Measurements from ENCODE around the gene AKAP6. TPM values are rescaled to one million over a fixed set of nuclear protein-coding genes. Genes with fewer than 3 reads are reported as not detected.

The AKAP6 gene
- total RNA-seq, 2 experiments from 2014 or later: 0.13 to 0.72 TPM

DNA sequence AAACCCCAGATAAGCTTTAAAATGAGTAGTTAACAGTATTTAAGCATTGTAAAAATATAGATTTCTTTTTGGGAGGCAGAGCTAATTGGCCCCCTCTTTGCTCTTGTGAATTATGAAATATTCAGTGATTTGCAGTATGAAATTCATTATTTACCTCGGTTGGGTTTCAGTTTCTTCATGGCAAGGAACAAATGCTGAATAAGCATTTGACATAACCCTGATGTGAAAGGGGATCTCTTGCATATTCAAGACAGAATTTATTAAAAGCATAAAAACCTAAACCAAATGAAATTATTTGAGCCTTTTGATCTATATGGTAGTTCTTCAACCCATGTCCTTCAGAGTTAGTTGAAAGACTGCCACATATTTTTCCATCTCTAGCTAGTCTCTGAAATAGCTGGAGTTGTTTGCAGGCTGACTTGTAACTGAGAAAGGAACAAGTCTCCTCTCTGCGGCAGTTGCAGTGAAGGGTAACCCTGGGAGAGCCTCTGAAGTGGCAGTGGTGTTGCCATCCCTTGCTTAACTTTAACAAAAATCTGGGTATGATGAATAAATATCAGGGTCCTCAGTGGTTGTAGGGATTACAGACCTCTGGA lies 690 bp downstream of the AKAP6 start:
- no peaks in the 10 kb centered on the region for H4K20me1 ChIP-seq (ENCODE audit: insufficient read depth, low read length)
- ChIA-PET POLR2A (no interaction called here), CTCF (ENCODE audit: unreplicated experiment) (no interaction called here)
- no peak for TF ChIP-seq EZH2phosphoT487 (IDR thresholded peaks at IDR 0.05; ENCODE audit: borderline replicate concordance, low read depth, low read length)
- TF ChIP-seq, protein P1, sequence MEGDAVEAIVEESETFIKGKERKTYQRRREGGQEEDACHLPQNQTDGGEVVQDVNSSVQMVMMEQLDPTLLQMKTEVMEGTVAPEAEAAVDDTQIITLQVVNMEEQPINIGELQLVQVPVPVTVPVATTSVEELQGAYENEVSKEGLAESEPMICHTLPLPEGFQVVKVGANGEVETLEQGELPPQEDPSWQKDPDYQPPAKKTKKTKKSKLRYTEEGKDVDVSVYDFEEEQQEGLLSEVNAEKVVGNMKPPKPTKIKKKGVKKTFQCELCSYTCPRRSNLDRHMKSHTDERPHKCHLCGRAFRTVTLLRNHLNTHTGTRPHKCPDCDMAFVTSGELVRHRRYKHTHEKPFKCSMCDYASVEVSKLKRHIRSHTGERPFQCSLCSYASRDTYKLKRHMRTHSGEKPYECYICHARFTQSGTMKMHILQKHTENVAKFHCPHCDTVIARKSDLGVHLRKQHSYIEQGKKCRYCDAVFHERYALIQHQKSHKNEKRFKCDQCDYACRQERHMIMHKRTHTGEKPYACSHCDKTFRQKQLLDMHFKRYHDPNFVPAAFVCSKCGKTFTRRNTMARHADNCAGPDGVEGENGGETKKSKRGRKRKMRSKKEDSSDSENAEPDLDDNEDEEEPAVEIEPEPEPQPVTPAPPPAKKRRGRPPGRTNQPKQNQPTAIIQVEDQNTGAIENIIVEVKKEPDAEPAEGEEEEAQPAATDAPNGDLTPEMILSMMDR (conservative IDR thresholded peaks at IDR 0.05; ENCODE audit: low read length): no peak
- no peak overlapping the region for H2AFZ ChIP-seq (ENCODE audit: low read length)
- no peaks in the 10 kb centered on the region for H3K4me1 ChIP-seq (ENCODE audit: insufficient read depth, low read length, poor library complexity, severe bottlenecking)
- DNase-seq (ENCODE audit: low spot score): no peak
- no peaks in the 10 kb centered on the region for H3K9me2 ChIP-seq (ENCODE audit: insufficient read depth, low read length)
- H3K9me3 ChIP-seq (ENCODE audit: low read length): no peaks in the 10 kb centered on the region
- H3K4me2 ChIP-seq (ENCODE audit: low read length): no peak overlapping the region
- intact Hi-C loops (cut with micrococcal nuclease; ENCODE audit: unreplicated experiment): no loop called here
- H3K36me3 ChIP-seq (ENCODE audit: insufficient read depth, low read length): no peaks in the 10 kb centered on the region
- no peak overlapping the region for H3K4me3 ChIP-seq (ENCODE audit: low read depth, low read length, poor library complexity, severe bottlenecking)
- no peak overlapping the region for H3K27ac ChIP-seq (ENCODE audit: low read depth, low read length, poor library complexity, severe bottlenecking)
- H3K79me2 ChIP-seq (ENCODE audit: insufficient read depth, low read depth, low read length): no peaks in the 10 kb centered on the region
- no TSS peak for BruUV-seq (replicated peaks)

DNA sequence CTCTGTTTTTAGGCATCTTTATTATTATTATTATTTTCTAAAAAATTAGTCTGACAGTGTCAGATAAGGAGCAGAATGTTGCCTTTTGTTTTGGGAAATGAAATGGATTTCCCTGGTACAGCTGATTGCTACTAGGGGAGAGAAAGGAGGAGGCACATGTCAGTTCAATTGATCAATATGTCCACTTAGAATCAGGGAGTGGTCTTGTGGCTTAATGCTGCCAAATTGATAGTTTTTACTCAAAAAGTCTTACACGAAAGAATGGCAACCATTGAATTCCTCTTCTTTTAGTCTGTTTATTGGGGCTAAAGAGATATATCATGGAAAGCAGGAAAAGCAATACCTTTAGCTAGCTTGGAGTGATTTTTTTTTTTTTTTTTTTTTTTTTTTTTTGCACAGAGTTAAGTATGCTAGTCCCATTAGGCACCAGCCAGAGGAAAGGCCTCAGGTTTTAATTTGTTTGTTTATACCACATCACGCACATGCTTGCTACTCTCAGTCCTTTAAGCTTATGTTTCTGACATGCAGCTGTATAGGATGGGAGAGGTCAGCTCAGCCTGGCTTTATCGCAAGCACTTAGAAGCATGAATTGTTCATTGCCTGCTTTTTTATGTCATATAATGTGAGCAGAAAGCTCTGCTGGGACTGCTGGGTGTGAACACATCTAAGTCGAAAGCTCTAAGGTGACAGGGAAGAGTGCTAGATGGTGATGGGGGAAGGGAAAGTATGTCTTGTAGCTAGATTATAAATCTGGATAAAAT lies 1.4 kb downstream of the AKAP6 start:
- POLR2A ChIA-PET: interaction anchor here (0.6 kb wide), 2 partner anchors 8 to 11 kb away, joined by 3 to 4 read pairs; no protein-coding TSS in a partner anchor
- no peaks in the 10 kb centered on the region for H4K20me1 ChIP-seq (ENCODE audit: insufficient read depth, low read length)
- DNase-seq (ENCODE audit: low spot score): no peak

More for the DNA sequence above, 1.4 kb downstream of the AKAP6 start:
- H3K27ac ChIP-seq (ENCODE audit: low read depth, low read length, poor library complexity, severe bottlenecking): no peak overlapping the region
- intact Hi-C loops (cut with micrococcal nuclease; ENCODE audit: unreplicated experiment): no loop called here
- H3K4me1 ChIP-seq (ENCODE audit: insufficient read depth, low read length, poor library complexity, severe bottlenecking): no peaks in the 10 kb centered on the region
- no peaks in the 10 kb centered on the region for H3K9me3 ChIP-seq (ENCODE audit: low read length)
- H3K4me3 ChIP-seq (ENCODE audit: low read depth, low read length, poor library complexity, severe bottlenecking): no peak overlapping the region
- no peaks in the 10 kb centered on the region for H3K9me2 ChIP-seq (ENCODE audit: insufficient read depth, low read length)
- CTCF ChIA-PET (ENCODE audit: unreplicated experiment): no interaction called here
- no TSS peak for BruUV-seq (replicated peaks)
- H2AFZ ChIP-seq (ENCODE audit: low read length): no peak overlapping the region
- H3K36me3 ChIP-seq (ENCODE audit: insufficient read depth, low read length): no peaks in the 10 kb centered on the region
- TF ChIP-seq, protein P1 (conservative IDR thresholded peaks at IDR 0.05; ENCODE audit: low read length): no peak
- no peak for TF ChIP-seq EZH2phosphoT487 (IDR thresholded peaks at IDR 0.05; ENCODE audit: borderline replicate concordance, low read depth, low read length)
- H3K4me2 ChIP-seq (ENCODE audit: low read length): no peak overlapping the region
- H3K79me2 ChIP-seq (ENCODE audit: insufficient read depth, low read depth, low read length): no peaks in the 10 kb centered on the region

Measured in OCI-LY7 (cell line).